Effector memory CD8-positive, alpha-beta T cell (primary cell): ENCODE results near the gene CPM.

Source experiments
- ATAC-seq: fragments of 150-1000 bp; cut with Tn5 transposase; replicated peaks from 2 replicates; pipeline ENCODE4 v1.10.0; 2021; ENCODE audit warnings: mild to moderate bottlenecking, moderate library complexity
- DNase-seq, 3 experiments: peaks; one replicate each; pipeline ENCODE4 v3.0.0; 2021
- H3K27ac Mint-ChIP-seq, 2 donors: one replicate each; pipeline ENCODE4 v1.8.0; 2022; ENCODE audit warnings: mild to moderate bottlenecking in 2 of 2, mixed read lengths in 2 of 2, moderate library complexity in 2 of 2
- H3K27me3 Mint-ChIP-seq, 2 donors: one replicate each; pipeline ENCODE4 v1.8.0; 2022; ENCODE audit warnings: mixed read lengths in 2 of 2
- H3K36me3 Mint-ChIP-seq: one replicate; pipeline ENCODE4 v1.8.0; 2022; ENCODE audit warnings: mild to moderate bottlenecking, moderate library complexity, mixed read lengths; ENCODE audit not compliant: insufficient read depth
- H3K4me1 Mint-ChIP-seq, 2 donors: one replicate each; pipeline ENCODE4 v1.8.0; 2022; ENCODE audit warnings: low read depth in 2 of 2, mixed read lengths in 2 of 2
- H3K4me3 Mint-ChIP-seq, 2 donors: one replicate each; pipeline ENCODE4 v1.8.0; 2022; ENCODE audit warnings: mild to moderate bottlenecking in 2 of 2, mixed read lengths in 2 of 2, moderate library complexity in 2 of 2
- H3K9me3 Mint-ChIP-seq, 2 donors: one replicate each; pipeline ENCODE4 v1.8.0; 2022; ENCODE audit warnings: mixed read lengths in 2 of 2

CPM gene

DNA sequence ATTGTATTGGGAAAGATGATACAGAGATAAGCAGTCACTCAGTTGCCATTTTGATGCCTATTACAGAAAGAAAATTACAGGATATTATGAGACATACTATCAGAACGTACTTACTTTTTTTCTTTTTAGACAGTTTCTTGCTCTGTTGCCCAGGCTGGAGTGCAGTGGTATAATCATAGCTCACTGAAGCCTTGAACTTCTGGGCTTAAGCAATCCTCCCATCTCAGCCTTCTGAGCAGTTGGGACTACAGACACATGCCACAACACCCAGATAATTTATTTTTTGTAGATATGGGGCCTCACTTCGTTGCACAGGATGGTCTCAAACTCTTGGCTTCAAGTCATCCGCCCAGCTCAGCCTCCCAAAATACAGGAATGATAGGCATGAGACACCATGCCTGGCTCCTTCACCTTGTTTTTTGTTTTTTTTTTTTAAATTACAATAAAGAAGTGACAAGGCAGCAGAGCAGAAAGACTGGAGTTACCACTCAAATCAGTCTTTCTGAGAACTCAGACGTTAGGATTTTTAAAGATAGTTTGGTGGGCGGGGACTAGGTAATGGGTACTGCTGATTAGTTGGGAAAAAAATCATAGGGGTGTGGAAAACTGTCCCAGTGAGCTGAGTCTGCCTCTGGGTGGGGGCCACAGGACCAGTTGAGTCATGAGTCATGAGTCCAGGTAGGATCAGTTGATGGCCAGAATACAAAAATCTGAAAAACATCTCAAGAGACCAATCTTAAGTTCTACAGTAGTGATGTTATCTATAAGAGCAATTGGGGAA lies 11.5 kb upstream of the CPM start:
- no peak overlapping the region for H3K27ac Mint-ChIP-seq
- no peaks in the 10 kb centered on the region for H3K36me3 Mint-ChIP-seq
- ATAC-seq (no peak), DNase-seq (no peak)
- H3K9me3 Mint-ChIP-seq, result no peaks in the 10 kb centered on the region
- no peak overlapping the region for H3K4me3 Mint-ChIP-seq
- H3K4me1 Mint-ChIP-seq, result no peaks in the 10 kb centered on the region
- peaks cover 13 to 17% of the 10 kb centered on the region in 2 donors for H3K27me3 Mint-ChIP-seq

GRCh38 chr12:68943848-68944247 lies 10.9 kb upstream of the CPM start:
- H3K36me3 Mint-ChIP-seq, result no peaks in the 10 kb centered on the region
- DNase-seq (no peak), ATAC-seq (no peak)
- H3K4me1 Mint-ChIP-seq, result no peaks in the 10 kb centered on the region
- no peak overlapping the region for H3K27ac Mint-ChIP-seq
- no peak overlapping the region for H3K4me3 Mint-ChIP-seq
- no peaks in the 10 kb centered on the region for H3K9me3 Mint-ChIP-seq
- peaks cover 13 to 17% of the 10 kb centered on the region in 2 donors for H3K27me3 Mint-ChIP-seq

- Mint-ChIP-seq H3K27ac (no peak overlapping the region), H3K27me3 (peaks cover 26 to 30% of the 10 kb centered on the region in 2 donors), H3K9me3 (no peaks in the 10 kb centered on the region), H3K4me1 (no peaks in the 10 kb centered on the region), H3K36me3 (no peaks in the 10 kb centered on the region), H3K4me3 (no peak overlapping the region)
- DNase-seq (no peak), ATAC-seq (no peak)
These were observed 7.8 kb upstream of the CPM start for GRCh38 chr12:68940731-68941130.

DNA sequence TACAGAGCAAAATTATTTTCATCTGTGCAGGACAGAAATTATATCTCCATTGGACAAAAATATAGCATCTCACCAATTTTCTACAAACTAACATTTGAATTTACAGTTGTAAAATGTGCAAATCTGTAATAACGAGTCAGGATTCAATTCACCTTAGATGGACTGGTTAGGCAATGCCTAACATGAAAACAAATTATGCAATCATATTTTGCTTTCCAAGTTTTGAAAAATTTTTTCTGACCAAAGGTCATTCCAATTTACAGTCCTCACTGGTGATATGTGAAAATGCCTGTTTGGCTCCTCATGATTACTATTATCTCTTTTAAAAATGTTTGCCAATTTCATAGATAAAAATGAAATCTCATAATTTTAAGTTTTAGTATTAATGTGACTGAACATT lies 6.5 kb upstream of the CPM start:
- Mint-ChIP-seq H3K36me3 (no peaks in the 10 kb centered on the region), H3K27ac (no peak overlapping the region), H3K27me3 (peaks cover 26 to 35% of the 10 kb centered on the region in 2 donors), H3K9me3 (no peaks in the 10 kb centered on the region), H3K4me1 (no peaks in the 10 kb centered on the region), H3K4me3 (no peak overlapping the region)
- no peak for DNase-seq
- no peak for ATAC-seq

DNA sequence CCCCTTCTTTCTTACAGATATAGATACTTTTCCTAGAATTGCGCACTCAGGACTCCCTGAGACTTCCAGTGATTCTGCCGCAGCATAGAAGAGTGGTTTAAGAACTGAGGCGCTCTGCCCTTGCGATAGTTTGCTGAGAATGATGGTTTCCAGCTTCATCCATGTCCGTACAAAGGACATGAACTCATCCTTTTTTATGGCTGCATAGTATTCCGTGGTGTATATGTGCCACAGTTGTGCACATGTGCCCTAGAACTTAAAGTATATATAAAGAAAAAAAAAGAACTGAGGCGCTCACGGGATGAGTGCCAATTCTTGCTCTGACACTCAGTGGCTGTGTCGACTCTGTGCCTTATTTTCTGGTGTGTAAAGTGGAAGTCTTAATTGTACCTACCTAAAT lies 1.4 kb upstream of the CPM start:
- H3K27ac Mint-ChIP-seq, result no peak overlapping the region
- H3K27me3 Mint-ChIP-seq, result peaks cover 27 to 31% of the 10 kb centered on the region in 2 donors
- DNase-seq, result no peak
- peaks cover 7% of the 10 kb centered on the region in 2 donors for H3K4me1 Mint-ChIP-seq
- no peaks in the 10 kb centered on the region for H3K36me3 Mint-ChIP-seq
- ATAC-seq, result no peak
- H3K4me3 Mint-ChIP-seq, result peak overlapping the region; percentile 40 to 53
- H3K9me3 Mint-ChIP-seq, result no peaks in the 10 kb centered on the region

DNA sequence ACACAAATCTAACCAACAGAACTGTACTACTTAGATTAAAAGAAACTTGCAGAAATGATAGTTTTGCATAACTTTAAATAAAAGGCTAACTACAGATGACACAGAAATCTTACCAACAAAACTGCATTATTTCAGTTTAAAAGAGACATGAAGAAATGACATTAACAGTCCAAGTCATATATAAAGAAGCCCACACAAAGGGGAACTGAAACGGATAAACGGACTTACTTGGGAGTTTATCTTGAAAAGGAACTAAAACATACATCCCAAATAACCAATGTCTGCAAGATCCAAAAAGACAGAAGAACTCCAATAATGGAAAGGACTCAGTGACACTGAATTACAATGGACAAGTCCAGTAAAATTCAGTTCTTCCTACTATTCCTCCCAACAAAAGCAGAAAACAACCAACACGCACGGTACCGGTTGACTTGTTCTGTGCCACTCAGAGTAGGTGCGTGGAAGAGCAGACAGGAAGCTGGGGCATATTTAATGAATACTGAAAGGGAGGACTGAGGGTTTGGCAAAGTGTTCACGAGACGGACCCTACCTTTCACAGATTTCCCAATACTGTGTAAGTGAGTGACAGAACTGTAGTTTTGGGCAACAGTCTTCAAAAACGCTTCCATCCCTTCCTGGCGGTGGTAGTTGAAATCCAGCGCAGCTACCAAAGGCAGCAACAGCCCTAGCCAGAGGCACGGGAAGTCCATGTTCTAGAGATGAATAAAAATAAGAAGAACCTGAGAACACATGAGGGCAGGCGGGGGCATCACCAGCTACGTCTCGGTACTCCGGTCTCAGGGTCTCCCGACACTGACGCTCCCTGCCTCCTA lies 627 bp downstream of the CPM start:
- Mint-ChIP-seq H3K27ac (no peak overlapping the region), H3K27me3 (peaks cover 25 to 27% of the 10 kb centered on the region in 2 donors), H3K4me1 (peaks cover 7% of the 10 kb centered on the region in 2 donors), H3K36me3 (no peaks in the 10 kb centered on the region), H3K9me3 (no peaks in the 10 kb centered on the region), H3K4me3 (peak overlapping the region; percentile 83)
- no peak for DNase-seq
- ATAC-seq, result peak; percentile 34

DNA sequence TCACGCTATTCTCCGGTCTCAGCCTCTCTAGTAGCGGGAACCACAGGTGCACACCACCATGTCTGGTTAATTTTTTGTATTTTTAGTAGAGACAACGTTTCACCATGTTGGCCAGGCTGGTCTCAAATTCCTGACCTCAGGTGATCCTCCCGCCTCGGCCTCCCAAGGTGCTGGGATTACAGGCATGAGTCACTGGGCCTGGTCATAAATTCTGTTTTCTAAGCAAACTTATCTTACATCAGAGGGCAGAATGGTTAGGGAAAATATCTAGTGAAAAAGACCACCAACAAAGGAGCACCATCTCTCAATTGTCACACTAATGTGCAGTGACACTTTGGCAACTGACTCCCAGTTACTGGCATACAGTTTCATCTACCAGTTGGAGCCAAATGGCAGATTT lies 2.8 kb downstream of the CPM start:
- H3K27ac Mint-ChIP-seq, result no peak overlapping the region
- ATAC-seq (no peak), DNase-seq (no peak)
- H3K4me1 Mint-ChIP-seq, result peaks cover 7% of the 10 kb centered on the region in 2 donors
- no peak overlapping the region for H3K4me3 Mint-ChIP-seq
- no peaks in the 10 kb centered on the region for H3K36me3 Mint-ChIP-seq
- peaks cover 13 to 16% of the 10 kb centered on the region in 2 donors for H3K27me3 Mint-ChIP-seq
- no peaks in the 10 kb centered on the region for H3K9me3 Mint-ChIP-seq

GRCh38 chr12:68924546-68924945 lies 8.4 kb downstream of the CPM start:
- no peak overlapping the region for H3K4me3 Mint-ChIP-seq
- H3K4me1 Mint-ChIP-seq, result no peaks in the 10 kb centered on the region
- no peak overlapping the region for H3K27ac Mint-ChIP-seq
- DNase-seq (no peak), ATAC-seq (no peak)
- H3K27me3 Mint-ChIP-seq, result peaks cover 12 to 26% of the 10 kb centered on the region in 2 donors
- no peaks in the 10 kb centered on the region for H3K36me3 Mint-ChIP-seq
- no peaks in the 10 kb centered on the region for H3K9me3 Mint-ChIP-seq

GRCh38 chr12:68919581-68920239 lies 13.3 kb downstream of the CPM start:
- ATAC-seq, result no peak
- H3K4me3 Mint-ChIP-seq, result no peak overlapping the region
- no peak overlapping the region for H3K27ac Mint-ChIP-seq
- DNase-seq, result no peak
- no peaks in the 10 kb centered on the region for H3K4me1 Mint-ChIP-seq
- no peaks in the 10 kb centered on the region for H3K36me3 Mint-ChIP-seq
- H3K27me3 Mint-ChIP-seq, result peaks cover 12 to 28% of the 10 kb centered on the region in 2 donors
- no peaks in the 10 kb centered on the region for H3K9me3 Mint-ChIP-seq

DNA sequence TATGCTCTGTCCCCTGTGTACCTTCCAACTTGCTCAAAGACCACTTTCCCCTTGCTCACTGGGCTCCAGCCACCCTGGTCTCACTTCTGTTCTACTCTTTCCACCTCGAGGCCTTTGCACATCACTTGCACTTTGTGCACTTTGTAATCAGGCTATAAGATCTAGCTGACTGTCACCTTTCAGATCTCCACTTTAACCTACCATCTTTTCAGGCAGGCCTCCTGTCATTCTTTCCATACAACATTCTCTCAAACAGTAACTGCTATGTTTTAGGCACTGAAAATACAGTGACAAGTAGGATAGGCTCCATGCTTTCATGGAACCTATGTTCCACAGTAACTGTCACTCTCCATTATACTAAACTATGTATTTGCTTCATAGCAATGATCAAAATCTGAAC lies 14.0 kb downstream of the CPM start:
- Mint-ChIP-seq H3K27ac (no peak overlapping the region), H3K27me3 (peaks cover 12 to 24% of the 10 kb centered on the region in 2 donors), H3K4me1 (no peaks in the 10 kb centered on the region), H3K4me3 (no peak overlapping the region), H3K9me3 (no peaks in the 10 kb centered on the region), H3K36me3 (no peaks in the 10 kb centered on the region)
- ATAC-seq (no peak), DNase-seq (no peak)

GRCh38 chr12:68915055-68915454 lies 17.9 kb downstream of the CPM start:
- ATAC-seq, result no peak
- Mint-ChIP-seq H3K27ac (no peak overlapping the region), H3K4me1 (no peaks in the 10 kb centered on the region), H3K36me3 (no peaks in the 10 kb centered on the region), H3K4me3 (no peak overlapping the region), H3K27me3 (peaks cover 11 to 15% of the 10 kb centered on the region in 2 donors), H3K9me3 (no peaks in the 10 kb centered on the region)
- DNase-seq, result no peak

DNA sequence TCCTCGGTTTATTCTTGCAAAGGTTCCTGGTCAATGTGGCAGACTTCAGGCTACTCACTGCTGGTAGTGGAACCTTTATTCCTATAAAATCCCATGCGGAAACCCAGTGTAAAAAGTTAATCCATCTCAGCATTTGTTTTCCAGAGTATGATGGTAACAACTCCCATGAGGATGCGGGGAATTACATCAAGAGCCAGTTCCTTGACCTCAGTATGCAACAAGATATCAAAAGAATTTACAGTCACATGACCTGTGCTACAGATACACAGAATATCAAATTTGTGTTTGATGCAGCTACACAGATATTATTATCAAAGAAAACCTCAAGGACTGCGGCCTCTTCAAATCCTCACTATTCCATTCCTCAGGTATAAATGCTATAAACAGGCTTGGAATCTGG lies 19.3 kb downstream of the CPM start:
- no peak overlapping the region for H3K4me3 Mint-ChIP-seq
- ATAC-seq (no peak), DNase-seq (no peak)
- no peaks in the 10 kb centered on the region for H3K36me3 Mint-ChIP-seq
- no peaks in the 10 kb centered on the region for H3K9me3 Mint-ChIP-seq
- H3K27me3 Mint-ChIP-seq, result peaks cover 21 to 24% of the 10 kb centered on the region in 2 donors
- H3K4me1 Mint-ChIP-seq, result no peaks in the 10 kb centered on the region
- no peak overlapping the region for H3K27ac Mint-ChIP-seq

DNA sequence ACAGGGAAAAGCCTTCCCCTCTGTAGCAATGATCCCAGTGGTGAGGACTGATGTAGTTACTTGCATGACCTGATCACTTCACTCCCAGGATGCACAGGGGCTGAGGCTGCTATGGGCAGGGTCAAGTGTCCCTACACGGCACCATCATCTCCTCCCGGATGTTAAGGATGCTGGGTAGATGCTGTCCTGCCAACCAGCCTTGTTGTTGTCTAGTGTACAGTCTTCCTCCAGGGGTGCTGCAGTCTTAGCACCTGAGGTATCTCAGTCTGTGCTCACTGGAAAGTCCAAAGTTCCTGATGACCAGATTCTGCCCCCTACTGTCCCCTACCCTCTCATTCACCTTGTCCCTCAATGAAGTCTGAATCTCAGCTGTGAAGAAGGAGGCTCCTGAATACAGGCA lies 20.1 kb downstream of the CPM start:
- no peaks in the 10 kb centered on the region for H3K36me3 Mint-ChIP-seq
- ATAC-seq, result no peak
- no peak overlapping the region for H3K27ac Mint-ChIP-seq
- H3K9me3 Mint-ChIP-seq, result no peaks in the 10 kb centered on the region
- H3K4me3 Mint-ChIP-seq, result no peak overlapping the region
- DNase-seq, result no peak
- H3K4me1 Mint-ChIP-seq, result no peaks in the 10 kb centered on the region
- peaks cover 26 to 28% of the 10 kb centered on the region in 2 donors for H3K27me3 Mint-ChIP-seq
